ENCODE measurements around the gene APOO. TPM values are rescaled to one million over a fixed set of nuclear protein-coding genes. Genes with fewer than 3 reads are reported as not detected.

APOO gene
- total RNA-seq, 1 donor: 7.2 TPM

DNA sequence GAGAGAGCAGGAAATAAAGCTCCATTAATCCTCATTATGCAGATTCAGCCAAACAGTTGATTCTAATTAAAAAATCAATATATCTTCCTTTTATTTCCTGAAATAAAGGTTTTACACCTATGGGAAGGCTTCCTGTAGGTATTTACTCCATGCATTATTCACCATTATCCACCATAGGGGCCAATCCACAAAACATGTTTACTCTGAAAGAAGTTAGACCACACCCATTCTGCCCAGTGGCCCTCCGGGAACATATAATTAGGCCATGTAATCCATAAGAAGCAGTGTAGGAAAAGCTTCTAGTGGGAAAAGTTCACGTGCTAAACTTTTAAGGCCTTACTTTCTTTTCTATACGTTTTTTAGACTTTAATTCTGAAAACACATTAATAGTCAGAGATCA, 67.1 kb downstream of the APOO start:
- Histone ChIP-seq H3K4me2 (ENCODE audit: insufficient read depth, low read length) (no peak overlapping the region), H3K27ac (ENCODE audit: low read depth, low read length) (no peak overlapping the region), H3K4me1 (ENCODE audit: insufficient read depth, low read length) (no peaks in the 10 kb centered on the region), H3K27me3 (ENCODE audit: insufficient read depth, low read length) (no peaks in the 10 kb centered on the region), H2AFZ (ENCODE audit: low read length) (no peak overlapping the region), H3K9me3 (ENCODE audit: low read depth, low read length) (no peaks in the 10 kb centered on the region), H3K36me3 (ENCODE audit: insufficient read depth, low read length) (no peaks in the 10 kb centered on the region), H4K20me1 (ENCODE audit: insufficient read depth, low read length) (no peaks in the 10 kb centered on the region), H3K79me2 (ENCODE audit: insufficient read depth, low read length) (no peaks in the 10 kb centered on the region), H3K4me3 (ENCODE audit: insufficient read depth, low read length) (no peak overlapping the region)
- DNase-seq (ENCODE audit: insufficient read length, low spot score, missing footprints): no peak
- no peak for TF ChIP-seq CTCF (IDR thresholded peaks at IDR 0.05; ENCODE audit: extremely low read depth, low read depth, low read length)

- Histone ChIP-seq H3K27ac (ENCODE audit: low read depth, low read length) (no peak overlapping the region), H4K20me1 (ENCODE audit: insufficient read depth, low read length) (no peaks in the 10 kb centered on the region), H3K4me2 (ENCODE audit: insufficient read depth, low read length) (no peak overlapping the region), H3K27me3 (ENCODE audit: insufficient read depth, low read length) (no peaks in the 10 kb centered on the region), H3K4me1 (ENCODE audit: insufficient read depth, low read length) (no peaks in the 10 kb centered on the region), H2AFZ (ENCODE audit: low read length) (no peak overlapping the region), H3K4me3 (ENCODE audit: insufficient read depth, low read length) (no peak overlapping the region), H3K36me3 (ENCODE audit: insufficient read depth, low read length) (no peaks in the 10 kb centered on the region), H3K79me2 (ENCODE audit: insufficient read depth, low read length) (no peaks in the 10 kb centered on the region), H3K9me3 (ENCODE audit: low read depth, low read length) (no peaks in the 10 kb centered on the region)
- no peak for TF ChIP-seq CTCF (IDR thresholded peaks at IDR 0.05; ENCODE audit: extremely low read depth, low read depth, low read length)
- DNase-seq (ENCODE audit: insufficient read length, low spot score, missing footprints): no peak
These were observed 68.8 kb downstream of the APOO start for GRCh38 chrX:23838953-23839352.

- Histone ChIP-seq H3K9me3 (ENCODE audit: low read depth, low read length) (no peaks in the 10 kb centered on the region), H3K4me1 (ENCODE audit: insufficient read depth, low read length) (no peaks in the 10 kb centered on the region), H3K27ac (ENCODE audit: low read depth, low read length) (no peak overlapping the region), H3K4me2 (ENCODE audit: insufficient read depth, low read length) (no peak overlapping the region), H3K36me3 (ENCODE audit: insufficient read depth, low read length) (no peaks in the 10 kb centered on the region), H3K4me3 (ENCODE audit: insufficient read depth, low read length) (no peak overlapping the region), H4K20me1 (ENCODE audit: insufficient read depth, low read length) (no peaks in the 10 kb centered on the region), H3K27me3 (ENCODE audit: insufficient read depth, low read length) (no peaks in the 10 kb centered on the region), H3K79me2 (ENCODE audit: insufficient read depth, low read length) (no peaks in the 10 kb centered on the region), H2AFZ (ENCODE audit: low read length) (no peak overlapping the region)
- TF ChIP-seq CTCF (IDR thresholded peaks at IDR 0.05; ENCODE audit: extremely low read depth, low read depth, low read length): no peak
- DNase-seq (ENCODE audit: insufficient read length, low spot score, missing footprints): no peak
These were observed 75.0 kb downstream of the APOO start for GRCh38 chrX:23832721-23833120.

GRCh38 chrX:23828881-23829280, 78.9 kb downstream of the APOO start:
- Histone ChIP-seq H3K4me1 (ENCODE audit: insufficient read depth, low read length) (no peaks in the 10 kb centered on the region), H3K27ac (ENCODE audit: low read depth, low read length) (no peak overlapping the region), H3K36me3 (ENCODE audit: insufficient read depth, low read length) (no peaks in the 10 kb centered on the region), H3K9me3 (ENCODE audit: low read depth, low read length) (no peaks in the 10 kb centered on the region), H3K79me2 (ENCODE audit: insufficient read depth, low read length) (no peaks in the 10 kb centered on the region), H3K4me2 (ENCODE audit: insufficient read depth, low read length) (no peak overlapping the region), H3K27me3 (ENCODE audit: insufficient read depth, low read length) (no peaks in the 10 kb centered on the region), H2AFZ (ENCODE audit: low read length) (no peak overlapping the region), H3K4me3 (ENCODE audit: insufficient read depth, low read length) (no peak overlapping the region), H4K20me1 (ENCODE audit: insufficient read depth, low read length) (no peaks in the 10 kb centered on the region)
- no peak for TF ChIP-seq CTCF (IDR thresholded peaks at IDR 0.05; ENCODE audit: extremely low read depth, low read depth, low read length)
- DNase-seq (ENCODE audit: insufficient read length, low spot score, missing footprints): no peak
